Germinal center (tissue), 1 donor: ENCODE data around the gene STAT4.

Experiments used
- DNase-seq: peaks from one replicate; pipeline ENCODE4 v3.0.0; 2012; ENCODE audit warnings: mixed read lengths, low spot score

STAT4 gene

DNA sequence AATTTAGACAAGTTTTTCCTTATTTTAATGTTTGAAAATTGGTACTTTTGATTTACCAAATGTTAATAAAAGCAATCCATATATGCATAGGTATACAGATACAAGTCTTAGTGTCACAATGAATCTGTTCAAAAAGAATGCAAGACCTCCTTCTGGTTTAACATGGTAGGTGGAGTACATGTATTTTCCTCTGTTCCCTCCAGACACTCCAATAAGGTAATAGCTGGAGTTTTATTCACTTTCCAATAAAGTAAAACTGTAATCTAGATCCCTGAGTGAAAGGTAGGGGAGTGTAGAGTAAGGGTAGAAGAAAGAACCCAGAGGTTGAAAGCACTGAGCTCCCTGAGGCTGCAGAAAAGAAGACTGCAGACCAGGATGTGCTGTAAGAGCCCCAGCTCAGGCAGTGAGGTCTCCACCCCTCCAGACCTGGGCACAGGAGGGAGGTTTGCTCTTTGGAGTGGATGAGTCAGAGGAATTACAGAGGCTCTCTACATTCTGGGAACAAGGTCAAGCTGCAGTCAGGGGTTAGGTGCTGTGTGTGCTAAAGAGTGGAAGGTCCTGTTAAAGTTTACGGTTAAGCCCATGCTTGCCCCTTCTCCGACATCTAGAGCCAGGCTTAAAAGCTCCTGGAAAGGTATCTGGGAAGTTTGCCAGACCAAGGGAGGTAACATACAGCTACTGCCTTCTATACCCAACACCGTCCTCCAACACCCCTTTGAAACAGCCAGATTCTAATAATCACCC, 109.2 kb downstream of the STAT4 start:
- DNase-seq = no peak

DNA sequence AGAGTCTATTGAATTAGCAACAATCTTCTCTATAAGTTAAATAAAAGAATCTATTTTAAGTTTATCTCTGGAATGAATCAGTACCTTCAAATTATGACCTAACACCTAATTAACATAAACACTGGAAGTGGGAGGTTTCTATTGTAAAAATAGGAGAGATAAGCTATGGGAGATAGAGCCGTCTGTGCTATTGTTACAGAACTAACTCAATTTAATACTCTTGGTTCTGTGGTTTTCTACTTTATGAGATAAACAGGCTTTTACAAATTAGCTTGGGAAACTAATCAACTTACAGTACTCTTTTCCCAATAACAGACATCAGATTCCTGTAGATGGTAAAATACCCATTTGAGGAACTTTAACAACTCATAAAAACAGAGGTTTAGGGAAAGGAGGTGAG, 111.2 kb downstream of the STAT4 start:
- DNase-seq = no peak

DNA sequence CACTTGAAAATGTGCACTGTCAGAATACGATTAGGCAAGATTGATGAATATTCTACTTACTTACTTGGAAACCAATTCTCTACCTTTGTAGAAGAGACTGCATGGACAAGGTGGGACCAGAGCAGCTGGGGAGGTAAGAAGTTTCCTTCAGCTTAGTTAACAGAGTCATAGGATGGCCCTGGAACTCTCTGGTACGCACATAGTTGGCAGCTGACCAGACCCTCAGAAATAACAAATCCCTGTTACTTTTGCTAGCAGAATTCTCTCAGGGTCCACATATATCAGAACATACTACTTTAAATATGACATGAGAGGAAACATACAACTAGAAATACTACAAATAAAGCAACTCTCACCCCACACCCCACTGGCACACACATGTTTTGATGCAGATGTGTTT, 112.1 kb downstream of the STAT4 start:
- no peak for DNase-seq

DNA sequence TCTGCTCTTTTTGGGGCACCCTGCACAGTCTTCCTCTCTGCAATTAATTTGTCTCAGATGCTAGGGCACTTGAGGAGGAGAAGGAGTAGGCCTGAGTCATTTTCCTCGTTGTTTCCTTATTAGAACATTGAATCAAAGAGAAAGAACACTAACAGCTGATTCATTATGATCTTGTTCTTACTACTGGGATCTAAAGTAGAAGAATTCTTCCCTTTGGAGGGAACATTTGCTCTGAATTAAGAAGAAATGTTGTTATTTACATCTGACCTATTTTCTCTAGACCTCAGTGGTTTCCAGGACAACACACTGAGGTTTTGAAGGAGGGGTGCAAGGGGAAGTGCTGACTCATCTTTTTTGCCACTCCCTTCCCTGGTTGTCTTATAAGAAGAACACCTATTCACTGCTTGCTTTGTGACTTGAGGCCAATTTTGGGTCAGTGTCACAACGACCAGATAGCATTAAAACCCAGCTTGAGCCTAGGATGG, 112.5 kb downstream of the STAT4 start:
- DNase-seq = no peak

DNA sequence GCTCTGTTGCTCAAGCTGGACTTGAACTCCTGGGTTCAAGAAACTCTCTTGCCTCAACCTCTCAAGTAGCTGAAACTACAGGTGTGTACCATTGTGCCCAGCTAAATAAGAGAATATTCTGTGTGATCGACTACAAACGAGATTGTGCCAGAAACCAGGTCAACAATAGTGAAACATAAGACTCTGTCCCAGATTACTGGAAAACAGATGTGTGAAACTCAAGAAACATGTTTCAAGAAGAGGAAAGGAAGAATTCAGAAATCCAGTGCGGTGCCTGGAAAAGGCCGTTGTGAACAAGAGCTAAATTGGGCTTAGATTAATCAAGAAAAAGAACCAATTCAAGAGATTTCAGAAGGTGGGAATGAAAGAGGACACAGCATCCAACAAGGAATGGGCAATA, 113.4 kb downstream of the STAT4 start:
- no peak for DNase-seq

DNA sequence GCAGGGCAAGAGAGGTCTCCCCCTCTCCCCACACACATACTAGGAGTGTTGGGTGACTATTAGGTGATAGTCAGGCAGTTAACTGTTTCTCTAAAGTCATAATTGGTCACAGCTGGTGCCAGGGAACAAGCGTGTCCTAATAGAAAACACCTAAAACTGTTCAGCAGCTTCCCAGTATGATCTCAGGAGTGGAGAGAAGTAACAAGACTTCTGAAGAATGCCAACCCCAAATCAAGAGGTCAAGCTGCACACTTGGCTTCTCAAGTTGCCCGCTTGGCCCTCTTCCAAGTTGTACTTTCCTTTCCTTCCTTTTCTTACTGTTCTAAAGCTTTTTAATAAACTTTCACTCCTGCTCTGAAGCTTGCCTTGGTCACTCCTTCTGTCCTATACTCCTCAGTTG, 114.4 kb downstream of the STAT4 start:
- DNase-seq = no peak

DNA sequence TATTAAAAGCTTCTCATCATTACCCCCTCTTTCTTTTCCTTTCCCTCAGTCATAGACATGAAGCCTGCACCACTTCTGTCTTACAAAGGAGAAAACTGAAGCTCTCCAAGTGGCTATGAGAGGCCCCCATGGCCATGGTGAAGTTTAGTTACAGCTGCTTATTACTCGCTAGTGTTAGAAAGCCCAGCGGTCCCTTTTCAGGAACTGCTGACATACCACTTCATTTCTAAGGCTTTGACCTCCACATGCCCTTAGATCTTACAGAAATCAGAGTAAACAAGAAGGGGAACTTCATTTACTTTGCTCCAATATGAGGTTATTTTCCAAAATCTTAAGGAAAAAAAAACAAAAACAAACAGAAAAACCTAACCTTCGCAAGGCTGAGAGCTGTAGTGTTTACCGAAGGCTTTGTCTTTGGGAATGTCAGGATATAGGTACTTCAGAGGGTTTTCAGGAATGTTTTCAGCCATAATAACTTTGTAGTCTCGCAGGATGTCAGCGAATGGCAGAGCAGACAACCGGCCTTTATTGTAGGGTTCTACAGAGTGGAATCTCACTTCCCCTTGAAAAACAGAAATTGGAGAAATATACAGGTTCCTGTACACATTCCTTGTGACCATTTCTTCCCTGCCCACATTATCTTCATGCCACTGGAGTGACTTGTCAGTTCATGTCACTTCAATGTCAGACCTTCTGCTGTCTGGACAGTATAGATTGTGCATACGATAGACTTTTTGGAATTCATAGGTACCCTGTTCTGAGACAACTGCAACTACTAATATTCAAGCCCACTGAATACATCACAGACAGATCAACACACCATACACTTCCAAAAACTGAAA, 118.0 kb downstream of the STAT4 start:
- DNase-seq = no peak

DNA sequence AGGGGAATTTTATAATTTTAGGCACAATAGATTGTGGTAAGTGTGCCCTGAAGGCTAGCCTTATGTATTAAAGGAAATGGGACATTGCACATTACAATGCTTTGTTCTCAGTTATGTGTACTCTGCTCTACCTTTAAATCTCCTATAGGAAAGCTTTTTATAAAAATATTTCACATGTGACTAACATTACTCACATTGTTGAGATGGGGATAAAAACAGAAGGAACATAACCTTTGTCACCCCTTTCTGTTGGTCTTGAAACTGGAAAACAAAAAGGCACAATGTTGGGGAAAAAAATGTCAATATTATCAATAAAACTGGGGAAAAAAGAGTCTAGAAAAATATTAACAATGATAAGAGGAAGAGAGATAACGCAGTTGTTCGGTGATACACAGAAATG, 119.5 kb downstream of the STAT4 start:
- DNase-seq = no peak

DNA sequence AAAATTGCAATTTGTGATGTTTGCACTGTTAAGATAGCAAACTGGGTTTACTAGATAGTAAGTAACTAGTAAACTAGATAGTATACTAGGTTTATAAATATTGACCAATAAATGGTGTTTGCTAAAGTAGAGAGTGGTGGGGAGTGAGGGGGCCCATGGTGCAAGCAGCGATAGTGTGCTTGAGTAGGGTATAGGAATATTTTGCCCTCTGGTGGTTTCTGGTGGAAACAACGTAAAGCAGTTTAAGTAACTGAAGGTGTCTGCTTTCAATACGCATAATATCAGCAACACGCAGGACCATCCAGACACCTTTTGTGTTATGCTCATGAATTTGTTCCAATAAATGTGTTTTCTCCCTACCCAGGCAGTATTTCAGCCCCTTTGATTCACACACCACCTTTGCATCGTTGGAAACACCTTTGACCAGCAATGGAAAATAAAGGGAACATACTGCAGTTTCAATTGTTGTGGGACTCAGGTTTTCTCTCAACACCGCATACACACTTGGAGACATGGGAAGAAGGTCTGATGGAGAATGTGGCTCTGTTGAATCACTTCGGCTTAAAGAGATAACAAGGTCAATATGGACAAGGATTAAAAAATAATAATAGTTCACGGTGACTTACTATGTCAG, 120.2 kb downstream of the STAT4 start:
- peak; percentile 54 for DNase-seq

DNA sequence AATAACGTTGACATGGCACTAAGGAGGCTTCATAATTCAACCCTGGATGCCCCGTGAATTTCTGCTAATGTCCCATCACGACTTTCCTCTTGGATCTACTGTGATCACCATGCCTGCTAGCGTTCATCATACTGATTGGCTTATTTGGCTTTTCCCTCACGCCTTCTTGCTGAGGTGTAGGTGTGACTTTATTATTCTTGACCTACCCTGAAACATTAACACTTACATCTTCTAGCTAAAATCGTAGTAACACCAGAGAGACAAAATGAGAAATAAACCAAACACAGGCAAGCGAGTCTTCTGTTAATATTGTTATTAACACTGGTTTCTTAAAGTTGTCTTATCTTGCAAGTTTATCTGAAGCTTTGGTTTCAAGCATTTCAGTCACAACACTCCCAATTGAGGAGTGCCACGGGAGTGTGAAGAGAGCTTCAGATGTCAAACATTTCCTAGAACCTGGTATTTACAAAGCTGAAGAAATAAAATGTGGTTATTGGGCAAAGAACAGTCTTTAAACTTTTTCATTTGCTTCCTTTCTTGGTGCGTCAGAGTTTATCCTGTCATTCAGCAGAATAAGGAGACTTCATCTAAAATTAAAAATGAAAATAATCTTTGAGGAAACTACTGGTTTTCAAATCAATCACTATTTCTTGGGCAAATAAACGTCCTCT, 121.4 kb downstream of the STAT4 start:
- no peak for DNase-seq

DNA sequence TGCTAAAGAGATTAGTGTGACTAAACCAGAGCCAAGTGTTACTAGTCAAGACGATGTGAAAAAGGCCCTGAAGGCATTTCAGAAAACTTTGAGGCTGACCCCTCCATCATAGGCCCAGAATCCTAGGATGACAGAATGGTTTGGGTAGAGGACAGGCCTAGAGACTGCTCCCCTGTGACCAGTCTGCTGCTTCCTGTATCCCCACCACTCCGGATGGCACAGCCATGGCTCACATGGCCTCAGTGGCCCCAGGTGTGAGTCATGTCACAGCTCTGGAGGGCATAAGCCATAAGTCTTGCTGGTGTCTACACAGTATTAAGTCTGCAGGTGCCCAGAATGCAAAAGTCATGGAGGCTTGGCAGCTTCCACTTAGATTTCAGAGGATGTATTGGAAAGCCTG, 124.4 kb downstream of the STAT4 start:
- DNase-seq = no peak

DNA sequence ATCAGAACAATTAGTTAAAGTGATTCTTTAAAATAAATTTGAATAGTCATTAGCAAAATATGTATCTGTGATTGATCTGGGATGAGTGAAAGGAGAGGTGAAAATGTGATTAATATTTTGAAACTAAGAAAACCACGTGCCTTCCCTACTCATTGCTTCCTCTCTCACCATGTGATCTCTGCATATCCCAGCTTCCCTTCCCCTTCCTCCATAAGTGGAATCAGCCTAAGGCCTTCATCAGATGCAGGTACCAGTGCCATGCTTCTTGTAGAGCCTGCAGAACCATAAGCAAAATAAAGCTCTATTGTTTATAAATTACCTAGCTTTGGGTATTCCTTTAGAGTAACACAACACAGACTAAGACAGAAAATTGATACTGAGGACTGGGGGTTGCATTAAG, 125.7 kb downstream of the STAT4 start:
- no peak for DNase-seq

DNA sequence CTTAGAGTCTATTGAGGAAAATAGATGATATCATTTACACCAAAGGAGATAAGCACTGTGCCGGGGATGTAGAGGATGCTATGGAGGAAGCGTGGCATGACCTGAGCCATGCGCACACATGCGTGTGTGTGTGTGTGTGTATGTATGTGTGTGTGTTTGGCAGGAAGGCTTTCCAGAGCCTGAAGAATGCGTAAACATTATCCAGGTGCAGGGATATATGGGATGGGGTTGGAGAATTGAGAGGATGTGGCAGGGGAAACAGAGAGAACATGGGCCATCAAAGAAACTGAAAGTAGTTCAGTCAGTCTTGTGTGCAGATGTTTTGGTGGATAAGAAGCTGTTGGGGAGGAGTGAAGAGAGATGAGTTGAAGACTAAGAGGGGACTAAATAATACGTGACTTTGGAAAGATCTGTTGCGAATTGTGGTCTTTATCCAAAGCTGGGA, 127.5 kb downstream of the STAT4 start:
- no peak for DNase-seq

DNA sequence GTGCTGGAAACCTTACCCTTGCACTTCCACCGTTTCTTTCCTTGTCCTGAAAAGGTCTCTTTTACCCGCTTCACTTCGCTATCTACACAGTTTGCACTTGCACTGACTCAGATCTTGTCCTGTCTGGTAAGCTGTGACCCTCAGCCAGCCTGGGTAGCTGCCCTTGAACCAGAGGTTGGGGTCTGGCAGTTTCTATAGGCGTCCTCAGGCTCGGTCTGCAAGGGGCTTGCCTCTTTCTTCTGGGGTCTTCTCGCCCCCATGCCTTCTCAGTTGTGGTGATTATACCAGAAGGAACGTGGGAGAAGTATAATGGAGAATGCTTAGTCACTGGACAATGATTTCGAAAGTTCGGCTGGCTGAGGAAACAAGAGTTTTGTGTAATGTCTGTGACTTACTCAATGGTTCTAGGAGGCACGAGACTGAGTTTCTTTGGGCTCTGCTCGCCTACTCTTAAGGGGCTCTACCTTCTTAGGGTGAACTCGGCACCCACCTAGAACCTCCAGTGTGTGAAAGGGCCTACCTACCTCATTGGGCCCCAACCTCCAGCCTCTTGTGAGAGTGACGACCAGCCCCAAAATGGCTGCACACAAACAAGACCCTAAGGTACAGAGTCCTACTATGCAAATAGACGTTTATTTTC, 129.9 kb downstream of the STAT4 start:
- no peak for DNase-seq

DNA sequence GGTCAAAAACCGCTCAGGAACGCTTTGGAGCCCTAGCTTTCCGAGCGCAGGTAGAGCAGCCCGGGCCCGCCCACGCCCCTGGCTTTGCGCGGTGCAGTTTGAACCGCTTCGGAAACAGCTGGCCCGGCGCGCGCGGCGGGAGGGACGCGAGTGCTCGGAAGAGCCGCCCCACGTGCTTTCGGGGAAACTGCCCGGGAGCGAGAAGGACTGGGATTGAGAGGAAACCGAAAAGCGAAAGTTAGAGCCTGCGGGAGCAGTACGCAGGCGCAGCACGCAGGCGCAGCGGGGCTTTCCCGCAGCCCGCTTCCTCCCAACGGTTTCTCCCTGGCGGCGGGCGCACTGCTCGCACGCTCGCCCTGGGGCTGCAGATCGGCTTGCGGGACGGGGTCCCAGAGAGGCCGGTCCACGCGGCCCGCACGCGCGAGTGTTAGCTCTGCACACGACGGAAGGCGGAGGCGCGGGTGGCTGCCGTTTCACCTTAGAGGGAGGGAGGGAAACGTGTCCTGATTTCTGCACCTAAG, 130.5 kb downstream of the STAT4 start:
- DNase-seq = peak; percentile 95

DNA sequence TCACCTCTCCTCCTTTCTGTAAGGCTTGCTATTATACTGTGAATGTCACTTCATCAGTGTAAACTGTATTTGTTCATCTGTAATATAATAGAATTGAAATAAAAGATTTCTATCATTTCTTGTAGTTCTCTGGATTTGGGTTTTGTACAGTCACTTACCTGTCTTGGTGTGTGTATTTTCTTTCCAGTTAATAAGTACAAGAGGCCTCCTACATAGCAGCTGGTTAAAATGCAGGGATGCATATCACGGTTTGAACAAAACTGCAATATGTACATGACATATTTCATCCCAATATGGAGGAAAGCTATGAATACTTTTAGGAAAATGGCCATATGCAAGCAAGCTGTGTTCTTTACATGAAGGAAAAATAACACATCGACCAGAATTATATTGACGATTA, 131.4 kb downstream of the STAT4 start:
- no peak for DNase-seq

DNA sequence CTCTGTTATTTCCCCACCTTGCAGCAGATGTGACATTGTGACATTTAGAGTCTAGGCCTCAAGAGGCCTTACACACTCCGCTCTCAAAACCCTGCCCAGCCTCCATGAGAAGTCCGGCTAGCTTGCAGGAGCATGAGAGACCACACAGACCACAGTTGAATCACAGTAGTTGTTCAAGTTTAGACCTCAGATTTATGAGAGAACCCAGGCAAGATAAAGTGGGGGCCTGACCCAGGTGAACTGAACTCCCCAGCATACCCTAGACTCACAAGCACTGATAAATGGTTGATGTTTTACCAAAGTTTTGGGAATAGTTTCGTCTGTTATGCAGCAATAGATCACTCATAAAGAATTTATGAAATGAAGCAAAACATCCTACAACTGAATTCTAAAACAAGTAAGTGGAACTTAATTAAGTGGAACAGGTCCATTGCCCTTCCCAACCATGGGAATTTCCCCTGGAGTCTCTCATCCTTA, 132.1 kb downstream of the STAT4 start:
- no peak for DNase-seq

DNA sequence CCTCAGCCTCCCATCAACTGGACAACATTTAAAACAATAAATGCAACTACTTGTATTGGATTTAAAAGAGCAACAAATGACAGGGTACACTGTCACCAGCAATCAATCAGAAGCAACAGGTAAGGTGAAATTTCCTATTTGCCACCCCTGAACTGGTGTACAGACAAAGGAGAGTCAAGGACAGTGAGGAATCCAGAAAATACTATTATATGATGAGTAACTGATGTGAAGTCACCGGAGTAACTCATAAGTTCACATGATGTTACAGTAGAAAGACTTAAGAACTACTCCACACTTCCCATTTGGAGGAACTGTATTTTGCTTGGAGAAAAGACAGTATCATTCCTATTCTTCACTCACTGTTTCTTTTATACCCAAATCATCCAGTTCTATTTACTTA, 132.7 kb downstream of the STAT4 start:
- no peak for DNase-seq

DNA sequence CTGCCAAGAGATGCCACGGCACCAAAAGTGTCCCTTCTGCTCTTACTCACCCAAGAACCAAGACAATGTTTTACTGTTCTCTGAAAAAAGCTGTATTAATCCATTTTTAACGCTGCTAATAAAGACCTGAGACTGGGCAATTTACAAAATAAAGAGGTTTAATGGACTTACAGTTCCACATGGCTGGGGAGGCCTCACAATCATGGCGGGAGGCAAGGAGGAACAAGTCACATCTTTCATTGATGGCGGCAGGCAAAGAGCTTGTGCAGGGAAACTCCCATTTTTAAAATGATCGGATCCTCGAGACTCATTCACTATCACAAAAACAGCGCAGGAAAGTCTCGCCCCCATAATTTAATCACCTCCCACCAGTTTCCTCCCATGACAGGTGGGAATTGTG, 135.0 kb downstream of the STAT4 start:
- no peak for DNase-seq

DNA sequence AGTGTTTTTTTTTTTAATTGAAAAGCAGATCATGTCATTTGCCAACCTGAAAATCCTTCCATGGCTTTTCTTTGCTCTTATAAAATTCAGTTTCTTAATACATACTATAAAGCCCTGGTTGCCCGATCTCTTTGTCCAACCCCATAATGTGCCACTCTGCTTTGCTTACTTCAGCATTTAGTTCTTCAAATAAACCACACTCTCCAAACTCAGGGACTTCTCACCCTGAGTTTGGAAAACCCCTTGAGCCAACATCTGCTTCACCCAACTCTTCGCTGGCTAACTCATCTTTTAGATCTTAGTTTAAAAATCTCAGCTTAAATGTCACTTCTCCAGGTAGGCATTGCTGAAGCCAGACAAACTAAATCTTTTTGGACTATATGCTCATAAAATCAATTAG, 135.6 kb downstream of the STAT4 start:
- DNase-seq = no peak

DNA sequence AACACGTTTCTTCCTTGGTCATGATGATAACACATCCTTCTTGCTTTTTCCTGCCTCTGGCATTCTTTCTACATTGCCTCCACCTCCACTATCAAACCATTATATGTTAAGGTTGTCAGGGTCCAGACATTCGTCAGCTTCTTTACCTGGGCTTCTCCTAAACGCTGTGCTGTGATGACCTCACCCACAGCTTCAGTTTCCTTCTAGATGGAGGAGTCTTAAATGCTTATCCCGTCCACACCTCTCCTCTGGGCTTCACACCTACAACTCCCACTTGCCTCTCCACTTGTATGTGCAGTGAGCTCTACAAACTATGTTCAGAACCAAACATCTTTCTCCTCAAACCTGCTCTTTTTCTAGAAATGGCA, 136.2 kb downstream of the STAT4 start:
- DNase-seq = no peak
